Measurements from ENCODE around the gene PFKFB3.

GRCh38 chr10:6250745-6251144, 48.0 kb downstream of the PFKFB3 start:
- TF ChIP-seq POLR2AphosphoS5 (IDR thresholded peaks at IDR 0.05) (no peak), CTCF (IDR thresholded peaks at IDR 0.05) (no peak), POLR2A (IDR thresholded peaks at IDR 0.05) (no peak)

Data from gastroesophageal sphincter (tissue), 3 donors.